Measurements from ENCODE around the gene MAP3K7.

The MAP3K7 gene

DNA sequence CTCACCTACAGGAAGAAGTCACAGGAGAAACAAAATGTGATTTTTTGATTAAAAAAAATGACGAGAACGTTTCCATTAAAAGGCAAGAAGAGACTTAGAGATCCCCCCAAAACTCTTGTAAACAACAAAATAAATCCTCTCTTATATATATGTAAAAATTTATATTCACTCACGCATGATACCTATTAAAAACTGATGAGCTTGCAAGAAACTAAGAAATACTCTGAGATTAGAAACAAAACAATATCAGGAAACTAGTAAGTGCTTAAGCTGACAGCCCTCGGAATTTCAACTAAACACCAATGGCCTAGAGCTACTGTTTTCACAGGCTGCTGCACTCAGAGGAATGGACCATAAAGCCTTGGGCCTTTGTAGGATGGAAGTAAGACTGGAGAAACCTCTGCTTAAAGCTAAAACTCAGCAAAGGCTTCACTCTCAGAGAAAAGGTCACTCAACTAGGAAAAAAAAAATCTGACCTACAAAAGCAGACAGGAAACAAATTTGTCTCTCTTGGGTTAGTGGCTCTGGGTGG, 63.0 kb downstream of the MAP3K7 start:
- no peak for DNase-seq

DNA sequence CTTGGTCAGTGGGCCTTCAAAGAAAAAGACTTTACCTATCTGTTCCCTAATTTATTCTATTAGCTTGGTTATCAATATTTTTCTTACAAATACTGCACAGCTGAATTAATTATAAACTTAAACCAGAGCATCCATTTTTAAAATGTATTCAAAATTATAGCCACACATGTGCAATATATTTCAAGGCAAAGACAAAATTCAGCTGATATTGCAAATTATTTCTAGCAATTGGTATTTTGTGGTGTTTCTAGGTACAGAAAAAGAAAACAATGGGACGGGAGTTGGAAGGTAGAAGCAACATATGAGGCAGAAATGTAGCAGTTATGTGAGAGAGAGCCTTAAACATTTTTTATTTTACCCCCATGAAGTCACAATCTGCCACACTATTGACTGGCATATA, 64.9 kb downstream of the MAP3K7 start:
- no peak for DNase-seq

DNA sequence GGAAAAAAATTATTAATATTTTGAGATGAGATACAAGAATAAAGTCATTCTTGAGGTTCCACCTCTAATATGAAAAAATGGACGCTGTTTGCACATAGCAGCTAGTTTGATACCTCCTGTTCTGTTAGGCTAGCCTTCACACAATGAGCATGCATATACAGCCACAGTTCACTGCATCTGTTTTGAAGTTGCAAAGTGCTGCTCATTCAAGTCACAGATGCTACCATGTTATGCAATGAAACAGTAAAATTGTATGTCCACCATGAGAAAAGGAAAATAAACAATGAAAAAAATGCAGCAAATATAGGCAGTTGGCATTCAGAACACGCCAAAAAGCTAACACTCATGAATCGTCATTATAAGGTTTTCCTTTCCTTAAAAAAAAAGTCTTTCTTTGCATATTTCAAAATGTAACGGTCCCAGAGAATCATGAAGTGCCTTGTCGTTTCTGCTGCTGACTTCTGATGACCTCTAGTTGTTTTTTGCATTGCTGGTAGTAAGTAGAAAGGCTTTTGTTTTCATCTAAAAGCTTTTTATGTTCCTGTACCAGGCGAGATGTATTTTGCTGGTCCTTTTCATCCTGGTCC, 70.7 kb downstream of the MAP3K7 start:
- DNase-seq: no peak

DNA sequence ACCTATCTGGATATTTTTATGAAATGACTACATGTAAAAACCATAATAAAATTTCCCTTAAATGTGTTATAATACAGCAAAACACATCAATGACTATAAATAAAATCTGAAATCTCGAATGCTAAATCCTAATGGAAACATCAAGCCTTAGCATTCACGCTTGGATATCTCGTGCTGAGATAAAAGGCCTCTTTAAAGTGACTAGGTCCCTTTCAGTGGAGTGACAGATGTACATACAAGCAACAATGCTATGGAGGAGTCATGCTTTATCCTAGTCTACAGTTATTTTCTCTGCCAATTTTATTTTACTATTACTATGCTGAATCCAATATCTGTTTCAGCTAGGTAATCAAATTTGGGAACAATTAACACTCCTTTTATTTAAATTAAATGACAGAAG, 72.4 kb downstream of the MAP3K7 start:
- no peak for DNase-seq

DNA sequence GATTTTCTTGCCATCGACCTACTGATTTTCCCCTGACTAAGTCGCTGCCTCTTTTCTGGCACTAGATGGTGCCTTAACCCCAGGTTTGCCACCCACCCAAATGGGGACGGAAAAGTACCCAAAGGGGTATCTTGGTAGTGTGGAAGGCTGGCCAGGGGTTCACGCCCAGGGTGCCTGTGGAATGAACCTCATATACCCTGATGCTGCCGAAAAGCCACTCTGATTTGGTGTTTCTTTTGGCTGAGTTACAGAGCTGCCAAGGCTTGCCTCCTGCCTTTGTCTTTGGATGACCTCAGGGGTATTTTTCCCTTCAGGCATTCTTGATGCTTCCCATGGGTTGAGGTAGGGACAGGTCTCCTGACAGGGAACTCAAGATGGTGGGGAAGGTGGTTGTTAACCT, 78.1 kb downstream of the MAP3K7 start:
- DNase-seq: no peak

GRCh38 chr6:90502866-90503407, 83.9 kb downstream of the MAP3K7 start:
- peak; percentile 73 for DNase-seq

GRCh38 chr6:90502381-90502780, 84.5 kb downstream of the MAP3K7 start:
- peak; percentile 82 for DNase-seq

- no peak for DNase-seq
Measured at GRCh38 chr6:90500458-90500857, 86.4 kb downstream of the MAP3K7 start.

DNA sequence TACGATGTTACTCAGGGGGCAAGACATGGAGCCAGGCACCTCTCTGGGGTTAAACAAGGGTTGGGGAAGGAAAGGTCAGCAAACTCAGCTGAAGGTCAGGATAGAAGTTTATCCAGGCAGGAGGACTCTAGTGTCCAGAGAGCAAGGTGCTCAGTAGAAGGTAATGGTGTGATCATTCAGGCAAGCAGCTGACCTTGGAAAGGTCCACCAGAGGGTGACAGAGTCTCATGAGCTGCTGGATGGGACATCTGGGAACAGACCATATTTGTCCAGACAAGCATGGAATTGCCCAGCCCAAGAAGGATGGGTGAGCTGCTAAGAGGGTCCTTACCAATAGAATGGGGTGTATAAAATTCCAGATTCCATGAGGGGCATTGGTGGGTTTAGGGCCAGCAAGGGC, 89.5 kb downstream of the MAP3K7 start:
- no peak for DNase-seq

- peak; percentile 52 for DNase-seq
Measured at GRCh38 chr6:90496258-90497016, 90.4 kb downstream of the MAP3K7 start.

DNA sequence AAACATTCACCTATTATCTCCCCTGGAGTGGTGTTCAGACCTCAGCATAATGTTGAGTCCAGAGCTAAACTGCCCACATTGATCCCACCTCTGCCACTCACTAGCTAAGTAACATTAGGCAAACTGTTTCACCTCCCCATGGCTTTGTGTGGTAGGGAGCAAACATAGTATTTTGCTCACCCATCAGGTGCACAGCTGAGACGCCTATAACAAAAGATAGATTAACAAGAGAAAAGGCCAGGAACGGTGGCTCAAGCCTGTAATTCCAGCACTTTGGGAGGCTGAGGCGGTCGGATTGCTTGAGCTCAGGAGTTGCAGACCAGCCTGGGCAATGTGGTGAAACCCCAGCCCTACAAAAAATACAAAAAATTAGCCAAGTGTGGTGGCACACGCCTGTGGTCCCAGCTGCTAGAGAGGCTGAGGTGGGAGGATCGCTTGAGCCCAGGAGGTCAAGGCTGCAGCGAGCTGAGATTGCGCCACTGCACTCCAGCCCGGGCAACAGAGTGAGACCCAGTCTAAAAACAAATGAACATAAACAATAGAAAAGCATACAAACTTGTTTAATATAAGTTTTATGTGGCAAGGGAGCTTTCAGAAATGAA, 91.6 kb downstream of the MAP3K7 start:
- no peak for DNase-seq

DNA sequence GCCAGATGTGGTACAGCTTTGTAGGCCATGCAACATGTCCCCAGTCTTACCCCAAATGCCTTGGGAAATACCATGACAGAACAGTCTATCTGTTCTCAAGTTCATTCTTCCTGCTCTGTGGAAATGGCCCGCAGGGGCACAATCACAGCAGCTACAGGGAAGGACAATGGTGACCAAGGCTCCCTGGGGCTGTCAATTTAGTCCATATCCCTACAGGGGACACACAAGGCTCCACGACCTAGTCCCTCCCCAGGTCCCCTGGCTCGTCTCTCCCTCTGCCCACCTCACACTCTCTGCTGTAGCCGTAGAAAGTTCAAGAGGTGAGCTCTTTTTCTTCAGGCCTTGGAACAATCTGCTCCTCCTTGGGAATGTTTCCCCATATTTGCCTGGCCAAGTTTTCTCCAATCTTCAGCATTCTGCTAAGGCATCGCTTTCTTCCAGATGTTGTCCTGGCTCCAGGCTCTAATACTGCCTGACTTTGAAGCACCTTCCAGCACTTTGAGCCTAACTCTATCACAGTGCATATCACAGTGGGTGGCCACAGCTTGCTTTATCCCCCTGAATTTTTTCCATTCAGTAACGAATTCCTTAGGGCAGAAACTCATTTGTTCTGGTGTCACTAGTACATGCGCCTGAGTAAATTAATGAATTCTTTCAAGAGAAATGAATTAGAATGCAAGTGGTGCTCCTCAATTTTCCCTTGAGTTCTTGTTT, 92.6 kb downstream of the MAP3K7 start:
- no peak for DNase-seq

GRCh38 chr6:90493332-90493731, 93.5 kb downstream of the MAP3K7 start:
- DNase-seq: no peak

DNA sequence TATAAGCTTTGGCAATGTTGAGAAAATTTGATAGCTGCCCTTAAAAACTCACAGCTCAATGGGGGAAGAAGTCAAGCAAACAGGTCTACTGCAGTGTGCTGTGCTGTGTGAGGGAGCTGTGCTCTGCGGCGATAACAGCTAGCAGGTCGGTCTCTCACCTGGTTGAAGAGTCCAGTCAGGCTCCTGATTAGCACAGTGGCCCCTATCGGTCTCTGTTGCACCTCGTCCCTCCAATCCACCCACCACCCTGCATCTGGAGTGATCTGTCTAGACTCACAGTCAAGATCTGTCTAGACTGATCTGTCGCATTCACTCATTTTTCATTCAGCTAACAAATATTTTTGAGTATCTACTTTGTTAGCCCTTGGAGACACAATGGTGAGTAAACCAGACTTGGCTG, 94.1 kb downstream of the MAP3K7 start:
- DNase-seq: no peak

DNA sequence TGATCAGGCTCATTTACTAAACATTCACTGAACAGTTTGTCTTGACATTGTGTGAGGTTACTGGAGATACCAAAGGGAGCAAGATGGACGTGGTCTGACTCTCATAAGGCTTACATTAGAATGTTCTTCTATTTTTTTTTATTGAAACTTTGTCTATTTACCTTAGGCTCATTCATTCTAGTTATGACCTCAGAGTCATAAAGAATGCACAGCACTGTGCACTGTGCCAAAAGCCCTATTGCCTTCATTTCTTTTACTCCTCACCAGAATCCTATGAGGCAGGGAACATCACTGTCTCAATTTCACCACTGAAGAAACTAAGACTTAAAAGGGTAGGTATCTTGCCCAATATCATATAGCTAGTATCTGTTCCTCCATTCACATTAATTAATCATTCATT, 94.5 kb downstream of the MAP3K7 start:
- no peak for DNase-seq

- peak; percentile 15 for DNase-seq
Measured at GRCh38 chr6:90490030-90490716, 96.7 kb downstream of the MAP3K7 start.

- no peak for DNase-seq
Measured at GRCh38 chr6:90488816-90489215, 98.1 kb downstream of the MAP3K7 start.

GRCh38 chr6:90485635-90486277, 101.1 kb downstream of the MAP3K7 start:
- DNase-seq: no peak

- DNase-seq: peak; percentile 65
Measured at GRCh38 chr6:90484903-90485302, 102.0 kb downstream of the MAP3K7 start.

GRCh38 chr6:90484385-90484784, 102.5 kb downstream of the MAP3K7 start:
- DNase-seq: no peak

GRCh38 chr6:90483956-90484355, 102.9 kb downstream of the MAP3K7 start:
- no peak for DNase-seq

All from NCI-H2227 treated with DMSO at 0.1 percent for 48 hours (cell line).